Esophagus (tissue), 2 donors: Measurements from ENCODE around the gene TPSD1. TPM values are rescaled to one million over a fixed set of nuclear protein-coding genes. Genes with fewer than 3 reads are reported as not detected.
A peak's percentile ranks its signal among the peaks of the same experiment; 100 is the strongest.
"Not testable (repeated sequence)": the region's sequence is repeated elsewhere in the genome, so short reads cannot be mapped to it uniquely, and the experiment has no call there.

Experiments used
- H3K27ac ChIP-seq, 2 donors: one replicate each; pipeline ENCODE4 v1.5.1; 2013; ENCODE audit warnings: low read depth in 2 of 2, mild to moderate bottlenecking in 2 of 2, inconsistent platforms in 1 of 2, low read length in 1 of 2, moderate library complexity in 1 of 2
- H3K27me3 ChIP-seq, 2 donors: one replicate each; pipeline ENCODE4 v1.6.1; 2013; ENCODE audit warnings: low read length in 2 of 2, control low read depth in 1 of 2, mild to moderate bottlenecking in 1 of 2; ENCODE audit not compliant: insufficient read depth in 2 of 2, control insufficient read depth in 1 of 2
- H3K36me3 ChIP-seq, 2 donors: one replicate each; pipeline ENCODE4 v1.6.1; 2013; ENCODE audit warnings: low read length in 1 of 2; ENCODE audit not compliant: control insufficient read depth in 2 of 2, insufficient read depth in 2 of 2
- H3K4me1 ChIP-seq, 2 donors: one replicate each; pipeline ENCODE4 v1.6.1; 2013; ENCODE audit warnings: low read length in 1 of 2; ENCODE audit not compliant: control insufficient read depth in 2 of 2, insufficient read depth in 2 of 2
- H3K4me3 ChIP-seq, 2 donors: one replicate each; pipeline ENCODE4 v1.5.1; 2013; ENCODE audit warnings: low read length in 2 of 2, mild to moderate bottlenecking in 2 of 2, low read depth in 1 of 2, moderate library complexity in 1 of 2
- H3K9me3 ChIP-seq, 2 donors: one replicate each; pipeline ENCODE4 v1.6.1; 2013; ENCODE audit warnings: mild to moderate bottlenecking in 2 of 2, low read depth in 1 of 2, low read length in 1 of 2, moderate library complexity in 1 of 2; ENCODE audit not compliant: control insufficient read depth in 2 of 2, insufficient read depth in 1 of 2
- WGBS, 2 donors: extraction: QIAGEN DNeasy Blood & Tissue Kit; methylation state at CpG; one replicate each; pipeline ENCODE4 v1.1.7; 2013; 5-methylcytosine and 5-hydroxymethylcytosine counted together
- polyA plus RNA-seq, 2 donors: library from polyadenylated mRNA; stranded (reverse); fragments of 200-250 nt; gene quantifications; one replicate each; pipeline ENCODE4 v1.2.3, GENCODE V29; 2013
- donor health status: healthy with polysubstance abuse.
- donor health status: Bipolar disorder and iron deficiency.

The TPSD1 gene
- polyA plus RNA-seq, 2 donors, result 0.83 to 1.5 TPM

- WGBS, 2 donors, result 89% methylated on average over 43 to 55 of the region's 55 CpGs
- H3K4me3 ChIP-seq, result no peak overlapping the region
These were observed 35.7 kb upstream of the TPSD1 start for GRCh38 chr16:1220098-1220728.

GRCh38 chr16:1220841-1221627 lies 34.8 kb upstream of the TPSD1 start:
- no peaks in the 10 kb centered on the region for H3K9me3 ChIP-seq
- no peaks in the 10 kb centered on the region for H3K4me1 ChIP-seq
- 80 to 81% methylated on average over 48 of the region's 48 CpGs for WGBS, 2 donors
- no peak overlapping the region for H3K27ac ChIP-seq
- no peaks in the 10 kb centered on the region for H3K27me3 ChIP-seq
- H3K4me3 ChIP-seq, result no peak overlapping the region
- no peaks in the 10 kb centered on the region for H3K36me3 ChIP-seq

More at GRCh38 chr16:1220098-1220728, 35.7 kb upstream of the TPSD1 start:
- no peaks in the 10 kb centered on the region for H3K27me3 ChIP-seq
- no peaks in the 10 kb centered on the region for H3K4me1 ChIP-seq
- H3K36me3 ChIP-seq, result no peaks in the 10 kb centered on the region
- H3K27ac ChIP-seq, result no peak overlapping the region
- H3K9me3 ChIP-seq, result no peaks in the 10 kb centered on the region

GRCh38 chr16:1221628-1222552 lies 34.0 kb upstream of the TPSD1 start:
- Histone ChIP-seq H3K27me3 (no peaks in the 10 kb centered on the region), H3K27ac (no peak overlapping the region), H3K9me3 (no peaks in the 10 kb centered on the region), H3K36me3 (no peaks in the 10 kb centered on the region), H3K4me1 (no peaks in the 10 kb centered on the region), H3K4me3 (no peak overlapping the region)
- WGBS, 2 donors, result 64 to 68% methylated on average over 39 to 40 of the region's 40 CpGs

GRCh38 chr16:1222553-1223354 lies 33.1 kb upstream of the TPSD1 start:
- Histone ChIP-seq H3K27ac (no peak overlapping the region), H3K9me3 (no peaks in the 10 kb centered on the region), H3K27me3 (no peaks in the 10 kb centered on the region), H3K4me1 (no peaks in the 10 kb centered on the region), H3K4me3 (no peak overlapping the region), H3K36me3 (no peaks in the 10 kb centered on the region)
- WGBS, 2 donors, result 67 to 73% methylated on average over 25 of the region's 25 CpGs

- H3K4me1 ChIP-seq, result no peaks in the 10 kb centered on the region
- H3K36me3 ChIP-seq, result no peaks in the 10 kb centered on the region
- 81% methylated on average over 38 of the region's 38 CpGs for WGBS, 2 donors
- no peak overlapping the region for H3K4me3 ChIP-seq
- H3K27ac ChIP-seq, result no peak overlapping the region
- no peaks in the 10 kb centered on the region for H3K9me3 ChIP-seq
- H3K27me3 ChIP-seq, result no peaks in the 10 kb centered on the region
These were observed 32.3 kb upstream of the TPSD1 start for GRCh38 chr16:1223355-1224214.

GRCh38 chr16:1224558-1224957 lies 31.3 kb upstream of the TPSD1 start:
- Histone ChIP-seq H3K27me3 (no peaks in the 10 kb centered on the region), H3K27ac (no peak overlapping the region), H3K36me3 (no peaks in the 10 kb centered on the region), H3K4me3 (no peak overlapping the region), H3K9me3 (no peaks in the 10 kb centered on the region), H3K4me1 (no peaks in the 10 kb centered on the region)
- WGBS, 2 donors, result 48 to 51% methylated on average over 4 to 9 of the region's 9 CpGs

- H3K4me1 ChIP-seq, result no peaks in the 10 kb centered on the region
- no peaks in the 10 kb centered on the region for H3K36me3 ChIP-seq
- H3K27ac ChIP-seq, result peak within 1 kb of the TSS in 1 of 2 donors; percentile 1
- H3K4me3 ChIP-seq, result no peak within 1 kb of the TSS
- H3K9me3 ChIP-seq, result no peaks in the 10 kb centered on the region
- WGBS, 2 donors, result 50 to 59% methylated on average over 10 of the region's 10 CpGs
- H3K27me3 ChIP-seq, result no peaks in the 10 kb centered on the region
These were observed 30.8 kb upstream of the TPSD1 start, which contains the start of gene TPSG1 for GRCh38 chr16:1225051-1225451. TPSG1 (minus strand) TSS chr16:1225268; CDS start chr16:1225252, 16 bp downstream.

GRCh38 chr16:1225728-1226311 lies 30.0 kb upstream of the TPSD1 start:
- not testable (repeated sequence) for H3K27ac ChIP-seq, H3K4me3 ChIP-seq
- 40 to 43% methylated on average over 24 of the region's 24 CpGs for WGBS, 2 donors

More at GRCh38 chr16:1225728-1226311, 30.0 kb upstream of the TPSD1 start:
- not testable (repeated sequence) for H3K36me3 ChIP-seq, H3K27me3 ChIP-seq, H3K4me1 ChIP-seq, H3K9me3 ChIP-seq
